HepG2 (cell line): ENCODE results near the gene AP3M1. TPM values are rescaled to one million over a fixed set of nuclear protein-coding genes. Genes with fewer than 3 reads are reported as not detected.
A peak's percentile ranks its signal among the peaks of the same experiment; 100 is the strongest.

Experiments
- ELF3 ChIP-seq: IDR thresholded peaks from 2 replicates; pipeline ENCODE4 v1.6.1; 2016; ENCODE audit warnings: missing genetic modification reagents, missing compliant biosample characterization
- ETV5 ChIP-seq: IDR thresholded peaks from 2 replicates; pipeline ENCODE4 v1.6.1; 2018; ENCODE audit warnings: missing biosample characterization, missing genetic modification reagents, inconsistent platforms, borderline replicate concordance
- HDAC2 ChIP-seq: sonication (generic); formaldehyde crosslinking; IDR thresholded peaks from 2 replicates; pipeline ENCODE4 v1.4.0; 2020; ENCODE audit warnings: missing genetic modification reagents
- HIVEP1 ChIP-seq: sonication (generic); formaldehyde crosslinking; IDR thresholded peaks from 2 replicates; pipeline ENCODE4 v1.4.0; 2020; ENCODE audit warnings: mild to moderate bottlenecking, missing genetic modification reagents
- IRF9 ChIP-seq: sonication (generic); formaldehyde crosslinking; IDR thresholded peaks from 2 replicates; pipeline ENCODE4 v1.8.0; 2022; ENCODE audit warnings: missing genetic modification reagents, mild to moderate bottlenecking, borderline replicate concordance
- MAZ ChIP-seq, 2 experiments: sonication (generic) in 1 of 2; formaldehyde crosslinking in 1 of 2; IDR thresholded peaks; 2 replicates each; pipeline versions ENCODE4 v1.5.0 to v1.6.1; 2012 to 2020; ENCODE audit warnings: low read depth in 2 of 2, mild to moderate bottlenecking in 2 of 2, borderline replicate concordance in 1 of 2, improper control_type of control experiment in 1 of 2, low read length in 1 of 2, missing genetic modification reagents in 1 of 2, moderate library complexity in 1 of 2
- NR2F1 ChIP-seq, 2 experiments: fragments of 450-650 bp in 1 of 2; formaldehyde crosslinking in 1 of 2; IDR thresholded peaks; 2 replicates each; pipeline versions ENCODE4 v1.5.0 to v1.6.1; 2016 to 2020; ENCODE audit warnings: mild to moderate bottlenecking in 1 of 2, missing compliant biosample characterization in 1 of 2, missing genetic modification reagents in 1 of 2, moderate library complexity in 1 of 2
- PAXIP1 ChIP-seq: sonication (generic); formaldehyde crosslinking; conservative IDR thresholded peaks from 2 replicates; pipeline ENCODE4 v1.4.0; 2020; ENCODE audit warnings: mild to moderate bottlenecking, missing genetic modification reagents, moderate library complexity
- POLR2G ChIP-seq: fragments of 200-400 bp; formaldehyde crosslinking; IDR thresholded peaks from 2 replicates; pipeline ENCODE4 v1.6.1; 2018; ENCODE audit warnings: mild to moderate bottlenecking, low read depth, low read length, moderate library complexity
- SETDB1 ChIP-seq: sonication (generic); formaldehyde crosslinking; IDR thresholded peaks from 2 replicates; pipeline ENCODE4 v1.5.1; 2020; ENCODE audit warnings: missing genetic modification reagents, mild to moderate bottlenecking, borderline replicate concordance
- SOX6 ChIP-seq, 2 experiments: fragments of 450-650 bp in 1 of 2; sonication (generic) in 1 of 2; formaldehyde crosslinking in 1 of 2; IDR thresholded peaks; 2 replicates each; pipeline versions ENCODE4 v1.4.0 to v1.6.1; 2017 to 2020; ENCODE audit warnings: antibody characterized with exemption in 1 of 2, mild to moderate bottlenecking in 1 of 2, missing genetic modification reagents in 1 of 2
- SRY ChIP-seq: sonication (generic); formaldehyde crosslinking; IDR thresholded peaks from 2 replicates; pipeline ENCODE4 v1.8.0; 2022; ENCODE audit warnings: mild to moderate bottlenecking, missing genetic modification reagents
- TCF7 ChIP-seq: sonication (generic); IDR thresholded peaks from 2 replicates; pipeline ENCODE4 v1.6.1; 2016; ENCODE audit warnings: antibody characterized with exemption, low read depth
- TCF7L2 ChIP-seq: IDR thresholded peaks from 2 replicates; pipeline ENCODE4 v1.6.1; 2011; ENCODE audit warnings: mild to moderate bottlenecking, low read depth, low read length, moderate library complexity
- ZBTB4 ChIP-seq: sonication (generic); formaldehyde crosslinking; IDR thresholded peaks from 2 replicates; pipeline ENCODE4 v1.4.0; 2020; ENCODE audit warnings: missing genetic modification reagents, mild to moderate bottlenecking, borderline replicate concordance
- ZNF362 ChIP-seq: sonication (generic); formaldehyde crosslinking; IDR thresholded peaks from 2 replicates; pipeline ENCODE4 v1.4.0; 2020; ENCODE audit warnings: missing genetic modification reagents, mild to moderate bottlenecking, borderline replicate concordance
- polyA plus RNA-seq, 8 experiments: library from polyadenylated mRNA; depleted of rRNA in 3 of 8; stranded (reverse) in 7 of 8; unstranded in 1 of 8; fragments of >200 nt; fragmentation: Illumina TruSeq in 4 of 8; extraction: Trizol in 4 of 8; gene quantifications; 2 replicates each; pipeline versions ENCODE4 v1.2.1 to v1.2.3, GENCODE V29; 2011 to 2016; ENCODE audit warnings: low read depth in 4 of 8, missing spikeins in 1 of 8, mixed read lengths in 1 of 8; ENCODE audit not compliant: insufficient read depth in 1 of 8
- total RNA-seq, 5 experiments: library from RNA; depleted of rRNA; stranded (reverse); fragments of >200 nt; fragmentation: Illumina TruSeq; extraction: Trizol; gene quantifications; 2 replicates each; pipeline ENCODE4 v1.2.3, GENCODE V29; 2016; ENCODE audit warnings: low read depth in 1 of 5

AP3M1 gene
- total and polyA plus RNA-seq, 2 of the 13 experiments (the other 11 are each of a cell fraction or from before 2014, with no cell fraction given): 29.0 to 31.6 TPM

GRCh38 chr10:74176380-74177139, 25.9 kb upstream of the AP3M1 start (continued):
- TF ChIP-seq HDAC2 (CRISPR knock-in tag) (peak; percentile 68), POLR2G (peak; percentile 90), TCF7 (no peak), TCF7L2 (no peak), IRF9 (CRISPR knock-in tag) (peak; percentile 88), PAXIP1 (peak; percentile 41; the same call in 1 of the 2 replicates), NR2F1 (CRISPR knock-in tag; IDR thresholded peaks at IDR 0.05) (no peak), SETDB1 (CRISPR knock-in tag) (no peak), ETV5 (CRISPR knock-in tag) (peak; percentile 22; the same call in 1 of the 2 replicates), SRY (CRISPR knock-in tag) (peak; percentile 41), ZNF362 (peak; percentile 35; the same call in 1 of the 2 replicates), HIVEP1 (CRISPR knock-in tag) (peak; percentile 70; the same call in 1 of the 2 replicates), ZBTB4 (CRISPR knock-in tag) (peak; percentile 65; the same call in 1 of the 2 replicates), SOX6 (IDR thresholded peaks at IDR 0.05) (no peak), SOX6 (CRISPR knock-in tag; IDR thresholded peaks at IDR 0.05) (peak; percentile 73), MAZ (IDR thresholded peaks at IDR 0.05; ENCODE audit: borderline replicate concordance, low read depth, low read length) (peak; percentile 71; the same call in 1 of the 2 replicates), MAZ (CRISPR knock-in tag; IDR thresholded peaks at IDR 0.05; ENCODE audit: low read depth) (peak; percentile 90), ELF3 (CRISPR knock-in tag) (no peak; the same call in none of the 2 replicates)
